Karpas-422 (cell line): Measurements from ENCODE around the gene PSTPIP1. TPM values are rescaled to one million over a fixed set of nuclear protein-coding genes. Genes with fewer than 3 reads are reported as not detected.

Source experiments
- DNase-seq: peaks from one replicate; pipeline ENCODE4 v3.0.0-alpha.2; 2015
- H2AFZ ChIP-seq: fragments of 200-600 bp; sonication (generic); 2 replicates; pipeline ENCODE4 v1.6.1; 2014; ENCODE audit warnings: antibody characterized with exemption, low read length, mixed read lengths
- H3K27ac ChIP-seq: fragments of 200-600 bp; sonication (generic); 2 replicates; pipeline ENCODE4 v1.5.1; 2014; ENCODE audit warnings: mild to moderate bottlenecking, low read length, moderate library complexity
- H3K27me3 ChIP-seq: fragments of 200-600 bp; sonication (generic); 2 replicates; pipeline ENCODE4 v1.6.1; 2014; ENCODE audit warnings: low read length, mixed read lengths
- H3K36me3 ChIP-seq: fragments of 200-600 bp; sonication (generic); 2 replicates; pipeline ENCODE4 v1.6.1; 2014; ENCODE audit warnings: low read length, mixed read lengths; ENCODE audit not compliant: insufficient read depth
- H3K4me1 ChIP-seq: fragments of 200-600 bp; sonication (generic); 2 replicates; pipeline ENCODE4 v1.6.1; 2014; ENCODE audit warnings: mild to moderate bottlenecking, low read length, mixed read lengths
- H3K4me2 ChIP-seq: fragments of 200-600 bp; sonication (generic); 2 replicates; pipeline ENCODE4 v1.6.1; 2014; ENCODE audit warnings: low read length, low read depth, mild to moderate bottlenecking; ENCODE audit not compliant: poor library complexity, severe bottlenecking
- H3K4me3 ChIP-seq: fragments of 200-600 bp; sonication (generic); 2 replicates; pipeline ENCODE4 v1.5.1; 2014; ENCODE audit warnings: mild to moderate bottlenecking, antibody characterized with exemption, low read length, mixed read lengths
- H3K79me2 ChIP-seq: fragments of 200-600 bp; sonication (generic); 2 replicates; pipeline ENCODE4 v1.6.1; 2014; ENCODE audit warnings: mild to moderate bottlenecking, low read length, mixed read lengths
- H3K9ac ChIP-seq: fragments of 200-600 bp; sonication (generic); 2 replicates; pipeline ENCODE4 v1.6.0; 2014; ENCODE audit warnings: low read length
- H3K9me2 ChIP-seq: fragments of 200-600 bp; sonication (generic), shearing (Covaris generic); replicated peaks from 2 replicates; pipeline ENCODE4 v1.6.0; 2014; ENCODE audit warnings: mild to moderate bottlenecking, low read length, moderate library complexity; ENCODE audit not compliant: insufficient read depth
- H3K9me3 ChIP-seq: fragments of 300-700, 200-600 bp; sonication (generic); 2 replicates; pipeline ENCODE4 v1.6.1; 2014; ENCODE audit warnings: low read length, mixed read lengths
- H4K20me1 ChIP-seq: fragments of 200-600 bp; sonication (generic); 2 replicates; pipeline ENCODE4 v1.6.1; 2014; ENCODE audit warnings: mild to moderate bottlenecking, antibody characterized with exemption, low read length, low read depth; ENCODE audit not compliant: insufficient read depth
- total RNA-seq: library from RNA; depleted of rRNA; stranded (reverse); fragments of >200 nt; shearing (Covaris generic); gene quantifications from 2 replicates; pipeline ENCODE4 v1.2.3, GENCODE V29; 2014; ENCODE audit warnings: low replicate concordance

Gene PSTPIP1
- total RNA-seq, 1 experiment from 2014 or later, result 13.1 TPM

DNA sequence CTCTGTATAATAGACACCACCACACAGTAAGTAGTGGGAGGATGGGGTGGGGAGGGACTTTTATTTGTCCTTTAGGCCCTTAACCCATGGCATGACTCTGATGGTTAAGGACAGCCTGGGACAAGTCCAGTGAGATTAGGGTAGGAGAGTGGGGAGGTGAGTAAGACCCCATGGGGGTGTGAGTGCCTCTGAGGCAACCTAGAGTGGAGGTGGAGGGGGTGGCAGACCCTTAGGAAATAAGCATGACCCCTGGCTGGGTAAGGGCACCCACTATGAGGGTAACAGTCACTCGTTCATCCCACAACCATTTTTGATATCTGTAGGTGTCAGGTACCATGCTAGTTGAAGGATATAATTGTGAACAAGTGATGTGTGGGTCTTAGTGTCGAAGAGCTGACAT is 21.0 kb upstream of the PSTPIP1 start:
- Histone ChIP-seq H3K4me1 (peaks cover 26% of the 10 kb centered on the region), H3K4me3 (no peak overlapping the region), H3K27me3 (no peaks in the 10 kb centered on the region), H3K79me2 (no peaks in the 10 kb centered on the region), H3K9me3 (no peaks in the 10 kb centered on the region), H3K9ac (no peak overlapping the region), H3K27ac (no peak overlapping the region), H3K9me2 (no peaks in the 10 kb centered on the region), H3K4me2 (no peak overlapping the region), H3K36me3 (no peaks in the 10 kb centered on the region), H2AFZ (no peak overlapping the region), H4K20me1 (no peaks in the 10 kb centered on the region)
- DNase-seq, result no peak

DNA sequence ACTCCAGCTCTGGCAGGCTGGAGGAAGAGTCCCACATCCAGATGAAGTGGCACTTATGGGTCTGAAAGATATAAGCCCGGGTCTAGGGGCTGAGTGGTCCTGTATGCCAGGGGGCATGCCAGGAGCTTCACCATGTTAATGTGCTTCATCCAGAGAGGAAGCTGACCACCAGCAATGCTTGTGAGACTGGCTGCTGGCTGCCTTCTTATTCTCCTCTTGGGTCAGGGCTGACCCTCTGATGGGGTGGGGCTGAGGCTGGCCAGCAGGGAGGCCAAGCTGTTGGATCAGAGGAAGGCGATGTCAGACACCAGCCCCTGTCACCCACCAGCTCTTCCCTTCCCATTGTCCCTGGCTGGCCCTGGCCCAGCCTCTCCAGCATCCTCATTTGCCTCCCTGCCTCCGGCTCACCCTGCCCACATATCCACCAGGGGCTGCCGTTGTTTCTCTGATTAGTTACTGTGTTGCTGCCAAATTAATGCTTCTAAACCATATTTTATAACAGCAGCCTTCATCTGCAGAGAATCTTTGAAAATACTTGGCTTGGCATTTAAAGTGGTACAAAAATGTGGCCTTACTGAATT is 20.4 kb upstream of the PSTPIP1 start:
- no peaks in the 10 kb centered on the region for H3K27me3 ChIP-seq
- H3K9me2 ChIP-seq, result no peaks in the 10 kb centered on the region
- H4K20me1 ChIP-seq, result no peaks in the 10 kb centered on the region
- no peaks in the 10 kb centered on the region for H3K36me3 ChIP-seq
- H3K4me3 ChIP-seq, result no peak overlapping the region
- no peaks in the 10 kb centered on the region for H3K9me3 ChIP-seq
- H2AFZ ChIP-seq, result no peak overlapping the region
- no peak for DNase-seq
- no peak overlapping the region for H3K27ac ChIP-seq
- H3K9ac ChIP-seq, result no peak overlapping the region
- H3K79me2 ChIP-seq, result no peaks in the 10 kb centered on the region
- H3K4me1 ChIP-seq, result peaks cover 21% of the 10 kb centered on the region
- no peak overlapping the region for H3K4me2 ChIP-seq

DNA sequence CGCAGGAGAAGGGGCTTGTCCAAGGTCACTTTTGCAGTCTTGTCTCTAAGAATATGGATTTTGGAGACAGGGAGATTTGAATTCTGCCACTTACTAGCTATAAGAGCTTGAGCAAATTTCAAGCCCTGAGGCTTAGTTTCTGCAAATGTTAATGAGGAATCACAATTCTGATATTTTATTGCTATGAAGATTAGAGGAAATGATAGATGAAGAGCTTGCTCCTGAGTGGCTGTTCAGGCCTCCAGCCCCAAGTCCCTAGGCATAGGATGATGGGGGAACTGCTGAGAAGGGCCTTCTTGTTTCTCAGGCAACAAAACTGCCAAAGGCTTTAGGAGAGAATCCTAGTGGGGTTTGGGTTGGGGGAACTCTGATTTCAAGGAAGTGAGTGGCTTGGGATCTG is 18.8 kb upstream of the PSTPIP1 start:
- no peaks in the 10 kb centered on the region for H4K20me1 ChIP-seq
- no peaks in the 10 kb centered on the region for H3K9me2 ChIP-seq
- H3K27ac ChIP-seq, result no peak overlapping the region
- no peaks in the 10 kb centered on the region for H3K79me2 ChIP-seq
- H3K36me3 ChIP-seq, result no peaks in the 10 kb centered on the region
- H3K9me3 ChIP-seq, result no peaks in the 10 kb centered on the region
- H3K4me2 ChIP-seq, result no peak overlapping the region
- H3K4me1 ChIP-seq, result peaks cover 16% of the 10 kb centered on the region
- H3K27me3 ChIP-seq, result no peaks in the 10 kb centered on the region
- H3K4me3 ChIP-seq, result no peak overlapping the region
- H2AFZ ChIP-seq, result no peak overlapping the region
- H3K9ac ChIP-seq, result no peak overlapping the region
- DNase-seq, result no peak

DNA sequence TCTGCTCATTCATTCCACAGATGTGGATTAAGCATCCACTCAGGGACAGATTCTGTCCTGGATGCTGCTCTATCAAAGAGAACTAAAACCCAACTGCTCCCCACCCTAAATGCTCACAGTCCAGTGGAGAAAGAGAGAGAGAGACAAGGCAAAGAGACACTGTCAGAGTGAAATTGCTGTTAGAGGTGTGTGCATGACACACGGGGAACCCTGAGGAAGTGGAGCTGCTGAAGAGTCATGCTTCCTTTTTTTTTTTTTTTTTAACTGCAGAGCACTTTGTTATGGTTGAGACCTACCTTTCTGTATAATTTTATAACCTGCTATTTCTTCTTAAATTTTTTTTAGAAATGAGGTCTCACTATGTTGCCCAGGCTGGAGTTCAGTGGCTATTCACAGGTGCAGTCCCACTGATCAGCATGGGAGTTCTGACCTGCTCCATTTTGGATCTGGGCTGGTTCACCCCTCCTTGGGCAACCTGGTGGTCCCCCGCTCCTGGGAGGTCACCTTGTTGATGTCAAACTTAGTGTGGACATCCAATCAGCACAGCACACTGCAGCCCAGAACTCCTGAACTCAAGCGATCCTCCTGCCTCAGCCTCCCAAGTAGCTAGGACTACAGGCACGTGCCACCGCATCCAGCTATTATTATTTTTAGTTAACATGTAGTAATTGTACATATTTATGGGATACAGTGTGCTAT is 18.2 kb upstream of the PSTPIP1 start:
- no peak overlapping the region for H3K9ac ChIP-seq
- no peak overlapping the region for H3K4me3 ChIP-seq
- no peaks in the 10 kb centered on the region for H3K9me3 ChIP-seq
- no peaks in the 10 kb centered on the region for H3K79me2 ChIP-seq
- H2AFZ ChIP-seq, result no peak overlapping the region
- H3K27ac ChIP-seq, result no peak overlapping the region
- no peaks in the 10 kb centered on the region for H3K27me3 ChIP-seq
- H3K36me3 ChIP-seq, result no peaks in the 10 kb centered on the region
- H4K20me1 ChIP-seq, result no peaks in the 10 kb centered on the region
- no peak for DNase-seq
- H3K9me2 ChIP-seq, result no peaks in the 10 kb centered on the region
- no peak overlapping the region for H3K4me2 ChIP-seq
- H3K4me1 ChIP-seq, result peaks cover 16% of the 10 kb centered on the region

DNA sequence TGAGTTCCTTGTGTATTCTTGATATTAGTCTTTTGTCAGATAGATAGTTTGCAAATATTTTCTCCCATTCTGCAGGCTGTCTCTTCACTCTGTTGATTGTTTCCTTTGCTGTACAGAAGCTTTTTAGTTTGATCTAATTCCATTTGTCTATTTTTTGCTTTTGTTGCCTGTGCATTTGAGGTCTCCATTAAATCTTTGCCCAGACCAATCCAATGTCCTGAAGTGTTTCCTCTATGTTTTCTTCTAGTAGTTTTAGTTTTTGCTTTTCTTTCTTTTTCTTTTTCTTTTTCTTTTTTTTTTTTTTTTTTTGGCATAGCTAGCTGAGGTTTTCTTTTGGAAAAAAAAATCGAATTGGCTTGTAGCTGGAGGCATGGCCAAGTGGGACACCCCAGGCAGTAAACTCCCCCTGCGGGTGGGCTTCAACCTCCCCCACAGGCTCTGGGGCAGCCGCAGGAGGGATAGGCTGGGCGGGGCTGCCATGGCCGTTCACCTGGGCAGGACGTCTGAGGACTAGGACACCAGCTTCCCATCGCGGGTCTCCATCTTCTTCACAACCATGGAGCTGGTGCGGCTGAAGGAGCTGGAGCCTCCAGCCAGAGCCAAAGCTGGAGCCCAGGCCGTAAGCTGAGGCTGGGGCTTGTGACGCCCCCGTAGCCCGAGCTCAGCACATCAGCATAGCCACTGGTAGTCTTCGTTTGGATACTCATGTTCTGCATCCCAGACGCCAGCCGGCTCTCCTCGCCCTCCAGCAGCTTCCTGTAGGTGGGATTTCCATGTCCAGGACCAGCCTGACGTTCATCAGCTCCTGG is 16.2 kb upstream of the PSTPIP1 start:
- Histone ChIP-seq H3K4me3 (no peak overlapping the region), H4K20me1 (no peaks in the 10 kb centered on the region), H3K9me3 (no peaks in the 10 kb centered on the region), H3K36me3 (no peaks in the 10 kb centered on the region), H3K27me3 (no peaks in the 10 kb centered on the region), H3K27ac (no peak overlapping the region), H3K4me1 (peaks cover 14% of the 10 kb centered on the region), H3K9ac (no peak overlapping the region), H2AFZ (no peak overlapping the region), H3K79me2 (no peaks in the 10 kb centered on the region), H3K4me2 (no peak overlapping the region), H3K9me2 (no peaks in the 10 kb centered on the region)
- no peak for DNase-seq

DNA sequence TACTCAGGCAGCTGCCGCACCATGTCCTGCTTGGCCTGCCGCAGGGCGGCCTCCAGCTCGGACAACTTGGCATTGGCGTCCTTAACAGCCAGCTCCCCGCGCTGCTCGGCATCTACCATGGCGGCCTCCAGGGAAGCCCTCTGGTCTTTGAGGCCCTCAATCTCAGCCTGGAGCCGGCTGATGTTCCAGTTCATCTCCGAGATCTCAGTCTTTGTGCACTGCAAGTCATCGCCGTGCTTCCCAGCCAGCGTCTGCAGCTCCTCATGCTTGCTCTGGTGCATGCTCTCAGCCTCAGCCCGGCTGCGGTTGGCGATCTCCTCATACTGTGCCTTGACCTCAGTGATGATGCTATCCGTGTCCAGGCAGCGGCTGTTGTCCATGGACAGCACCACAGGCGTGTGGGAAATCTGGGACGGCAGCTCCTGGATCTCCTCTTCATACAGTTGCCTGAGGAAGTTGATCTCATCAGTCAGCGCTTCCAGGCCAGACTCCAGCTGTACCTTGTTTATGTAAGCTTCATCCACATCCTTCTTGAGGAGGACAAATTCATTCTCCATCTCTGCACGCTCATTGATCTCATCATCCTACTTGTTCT is 15.5 kb upstream of the PSTPIP1 start:
- Histone ChIP-seq H2AFZ (no peak overlapping the region), H3K9me2 (no peaks in the 10 kb centered on the region), H3K79me2 (no peaks in the 10 kb centered on the region), H3K4me3 (no peak overlapping the region), H3K4me1 (peaks cover 11% of the 10 kb centered on the region), H3K36me3 (no peaks in the 10 kb centered on the region), H3K9ac (no peak overlapping the region), H3K27ac (no peak overlapping the region), H3K4me2 (no peak overlapping the region), H3K27me3 (no peaks in the 10 kb centered on the region), H4K20me1 (no peaks in the 10 kb centered on the region), H3K9me3 (no peaks in the 10 kb centered on the region)
- DNase-seq, result no peak

DNA sequence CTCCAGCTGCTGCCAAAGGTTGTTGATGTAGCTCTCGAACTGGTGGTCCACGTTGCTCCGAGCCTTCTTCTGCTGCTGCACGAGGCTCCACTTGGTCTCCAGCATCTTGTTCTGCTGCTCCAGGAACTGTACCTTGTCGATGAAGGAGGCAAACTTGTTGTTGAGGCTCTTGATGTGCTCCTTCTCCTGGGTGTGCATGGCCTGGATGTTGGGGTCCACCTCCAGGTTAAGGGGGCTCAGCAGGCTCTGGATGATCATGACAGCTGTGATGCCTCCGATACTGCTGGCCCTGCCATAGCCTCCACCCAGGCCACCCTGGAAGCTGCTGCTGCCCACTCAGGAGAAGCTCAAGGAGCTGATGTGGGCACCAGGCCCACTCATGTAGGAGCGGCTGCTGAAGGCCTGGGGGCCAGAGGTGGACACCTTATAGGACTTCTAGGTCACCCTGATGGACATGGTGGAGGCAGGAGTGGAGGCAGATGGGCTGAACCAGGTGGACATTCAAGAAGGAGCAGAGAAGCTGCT is 14.9 kb upstream of the PSTPIP1 start:
- no peak overlapping the region for H3K4me3 ChIP-seq
- H3K79me2 ChIP-seq, result no peaks in the 10 kb centered on the region
- no peak overlapping the region for H3K27ac ChIP-seq
- H3K9ac ChIP-seq, result no peak overlapping the region
- no peaks in the 10 kb centered on the region for H3K9me3 ChIP-seq
- H3K4me2 ChIP-seq, result no peak overlapping the region
- DNase-seq, result no peak
- H2AFZ ChIP-seq, result no peak overlapping the region
- H3K36me3 ChIP-seq, result no peaks in the 10 kb centered on the region
- no peaks in the 10 kb centered on the region for H3K9me2 ChIP-seq
- H3K4me1 ChIP-seq, result peaks cover 6% of the 10 kb centered on the region
- H4K20me1 ChIP-seq, result no peaks in the 10 kb centered on the region
- H3K27me3 ChIP-seq, result no peaks in the 10 kb centered on the region

DNA sequence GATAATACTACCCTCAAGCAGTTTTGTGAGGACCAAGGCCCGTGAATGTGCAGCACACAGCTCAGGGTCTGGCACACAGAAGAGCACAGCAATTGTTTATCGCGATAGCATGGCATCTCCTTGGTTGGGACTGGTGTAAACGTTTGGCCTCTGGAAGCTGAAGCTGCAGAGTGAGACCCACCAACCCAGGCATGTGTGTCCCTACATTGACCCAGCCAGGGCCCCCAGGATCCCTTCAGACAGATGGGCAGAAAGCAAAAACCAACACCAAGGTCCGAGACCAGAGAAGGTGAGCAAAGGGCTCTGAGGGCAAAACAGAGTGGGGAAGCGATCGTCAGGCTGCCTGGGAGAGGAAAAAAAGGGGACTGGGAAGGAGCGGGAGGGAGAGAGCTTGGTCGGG is 12.6 kb upstream of the PSTPIP1 start:
- DNase-seq, result no peak
- H3K4me1 ChIP-seq, result peaks cover 13% of the 10 kb centered on the region
- H2AFZ ChIP-seq, result no peak overlapping the region
- no peaks in the 10 kb centered on the region for H3K9me2 ChIP-seq
- no peaks in the 10 kb centered on the region for H3K79me2 ChIP-seq
- no peaks in the 10 kb centered on the region for H3K27me3 ChIP-seq
- H3K27ac ChIP-seq, result no peak overlapping the region
- H4K20me1 ChIP-seq, result no peaks in the 10 kb centered on the region
- no peaks in the 10 kb centered on the region for H3K36me3 ChIP-seq
- no peaks in the 10 kb centered on the region for H3K9me3 ChIP-seq
- no peak overlapping the region for H3K4me2 ChIP-seq
- H3K9ac ChIP-seq, result no peak overlapping the region
- H3K4me3 ChIP-seq, result no peak overlapping the region
